Measurements from ENCODE around the gene RB1.

RB1 gene

DNA sequence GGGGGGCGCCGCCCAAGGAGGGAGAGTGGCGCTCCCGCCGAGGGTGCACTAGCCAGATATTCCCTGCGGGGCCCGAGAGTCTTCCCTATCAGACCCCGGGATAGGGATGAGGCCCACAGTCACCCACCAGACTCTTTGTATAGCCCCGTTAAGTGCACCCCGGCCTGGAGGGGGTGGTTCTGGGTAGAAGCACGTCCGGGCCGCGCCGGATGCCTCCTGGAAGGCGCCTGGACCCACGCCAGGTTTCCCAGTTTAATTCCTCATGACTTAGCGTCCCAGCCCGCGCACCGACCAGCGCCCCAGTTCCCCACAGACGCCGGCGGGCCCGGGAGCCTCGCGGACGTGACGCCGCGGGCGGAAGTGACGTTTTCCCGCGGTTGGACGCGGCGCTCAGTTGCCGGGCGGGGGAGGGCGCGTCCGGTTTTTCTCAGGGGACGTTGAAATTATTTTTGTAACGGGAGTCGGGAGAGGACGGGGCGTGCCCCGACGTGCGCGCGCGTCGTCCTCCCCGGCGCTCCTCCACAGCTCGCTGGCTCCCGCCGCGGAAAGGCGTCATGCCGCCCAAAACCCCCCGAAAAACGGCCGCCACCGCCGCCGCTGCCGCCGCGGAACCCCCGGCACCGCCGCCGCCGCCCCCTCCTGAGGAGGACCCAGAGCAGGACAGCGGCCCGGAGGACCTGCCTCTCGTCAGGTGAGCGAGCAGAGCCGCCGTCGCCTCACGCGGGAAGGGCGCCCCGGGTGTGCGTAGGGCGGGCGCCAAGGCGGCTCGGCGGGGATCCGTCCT is at the start of gene RB1:
Gene RB1, plus strand, starts transcription at position 393 of the 784 bp plus-strand sequence. Its CDS starts 162 bp downstream, at position 555.
- peak; percentile 94 for DNase-seq

DNA sequence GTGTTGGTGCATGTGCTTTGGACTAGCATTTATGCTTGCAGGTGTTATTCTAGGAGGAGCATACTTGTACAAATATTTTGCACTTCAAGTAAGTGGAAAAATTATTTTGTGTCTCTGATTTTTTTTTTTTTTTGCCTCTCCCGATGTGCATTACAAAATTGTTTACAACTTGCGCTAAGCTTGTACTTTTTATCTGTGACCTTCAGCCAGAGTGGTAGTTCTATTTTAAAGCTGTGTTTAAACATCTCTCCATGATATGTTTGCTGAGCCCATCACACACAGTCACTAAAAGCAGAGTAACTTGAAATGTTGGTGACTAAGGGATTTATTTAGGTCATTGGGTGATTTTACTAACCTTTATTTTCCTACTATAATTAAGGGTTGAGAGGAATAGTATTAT is 49.7 kb upstream of the RB1 start:
- DNase-seq = no peak

DNA sequence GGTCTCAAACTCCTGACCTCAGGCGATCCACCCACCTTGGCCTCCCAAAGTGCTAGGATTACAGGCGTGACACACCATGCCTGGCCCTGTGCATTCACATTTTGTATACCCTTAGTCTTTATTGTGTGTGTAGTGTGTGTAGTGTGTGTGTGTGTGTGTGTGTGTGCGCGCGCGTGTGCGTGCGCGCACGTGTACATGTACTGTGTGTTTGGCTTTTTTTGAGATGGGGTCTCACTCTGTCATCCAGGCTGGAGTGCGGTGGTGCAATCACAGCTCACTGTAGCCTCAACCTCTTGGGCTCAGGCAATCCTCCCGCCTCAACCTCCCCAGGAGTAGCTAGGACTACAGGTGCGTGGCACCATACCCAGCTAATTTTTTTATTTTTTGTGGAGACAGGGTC is 48.5 kb upstream of the RB1 start:
- DNase-seq = no peak

DNA sequence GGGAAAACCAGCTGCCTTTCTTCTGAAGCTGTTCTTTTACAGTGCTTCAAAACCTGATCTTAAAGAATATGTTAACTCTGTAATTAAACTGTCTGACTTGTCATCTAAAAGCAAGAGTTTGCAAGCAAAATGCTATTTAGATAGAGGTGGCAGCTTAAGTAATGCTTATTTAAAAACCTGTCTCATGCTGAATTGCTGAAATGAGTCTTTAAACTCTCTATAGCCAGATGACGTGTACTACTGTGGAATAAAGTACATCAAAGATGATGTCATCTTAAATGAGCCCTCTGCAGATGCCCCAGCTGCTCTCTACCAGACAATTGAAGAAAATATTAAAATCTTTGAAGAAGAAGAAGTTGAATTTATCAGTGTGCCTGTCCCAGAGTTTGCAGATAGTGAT is 47.6 kb upstream of the RB1 start:
- DNase-seq = no peak

DNA sequence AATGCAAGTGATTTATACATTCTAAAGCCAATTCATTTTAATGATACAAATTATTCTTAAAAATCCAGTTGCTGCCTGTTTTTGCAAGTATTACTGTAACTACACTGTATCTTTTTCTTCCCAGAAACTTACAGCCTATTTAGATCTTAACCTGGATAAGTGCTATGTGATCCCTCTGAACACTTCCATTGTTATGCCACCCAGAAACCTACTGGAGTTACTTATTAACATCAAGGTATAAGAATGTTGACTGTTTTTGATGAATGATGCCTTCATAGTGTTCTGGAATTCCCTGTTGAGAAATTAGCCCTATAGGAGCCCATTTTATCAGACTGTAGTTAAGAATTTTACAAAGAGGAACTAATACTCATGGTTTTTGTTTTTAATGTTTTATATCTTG is 45.5 kb upstream of the RB1 start:
- DNase-seq = no peak

DNA sequence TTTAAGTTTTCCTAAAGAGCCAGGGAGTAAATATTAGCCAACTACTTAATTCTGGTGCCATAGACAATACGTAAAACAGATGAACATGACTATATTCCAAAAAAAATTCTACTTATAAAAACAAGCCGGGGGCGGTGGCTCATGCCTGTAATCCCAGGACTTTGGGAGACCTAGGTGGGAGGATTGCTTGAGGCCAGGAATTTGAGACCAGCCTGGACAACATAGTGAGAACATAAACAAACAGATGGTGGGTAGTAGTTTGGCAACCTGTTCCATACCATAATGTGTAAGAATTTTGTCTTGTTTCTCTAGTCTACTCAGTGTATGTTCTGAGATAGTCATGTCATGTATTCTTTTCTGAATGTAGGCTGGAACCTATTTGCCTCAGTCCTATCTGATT is 45.1 kb upstream of the RB1 start:
- DNase-seq = no peak

DNA sequence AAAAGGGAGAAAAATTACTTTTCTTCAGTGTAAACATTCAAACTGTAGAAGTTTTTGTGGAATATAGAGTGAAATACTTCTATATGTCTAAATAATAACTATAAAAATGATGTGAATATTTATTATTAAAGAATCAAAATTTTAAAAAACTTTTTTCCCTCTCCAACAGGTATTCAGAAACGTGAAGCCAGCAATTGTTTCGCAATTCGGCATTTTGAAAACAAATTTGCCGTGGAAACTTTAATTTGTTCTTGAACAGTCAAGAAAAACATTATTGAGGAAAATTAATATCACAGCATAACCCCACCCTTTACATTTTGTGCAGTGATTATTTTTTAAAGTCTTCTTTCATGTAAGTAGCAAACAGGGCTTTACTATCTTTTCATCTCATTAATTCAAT is 42.6 kb upstream of the RB1 start:
- DNase-seq = no peak

DNA sequence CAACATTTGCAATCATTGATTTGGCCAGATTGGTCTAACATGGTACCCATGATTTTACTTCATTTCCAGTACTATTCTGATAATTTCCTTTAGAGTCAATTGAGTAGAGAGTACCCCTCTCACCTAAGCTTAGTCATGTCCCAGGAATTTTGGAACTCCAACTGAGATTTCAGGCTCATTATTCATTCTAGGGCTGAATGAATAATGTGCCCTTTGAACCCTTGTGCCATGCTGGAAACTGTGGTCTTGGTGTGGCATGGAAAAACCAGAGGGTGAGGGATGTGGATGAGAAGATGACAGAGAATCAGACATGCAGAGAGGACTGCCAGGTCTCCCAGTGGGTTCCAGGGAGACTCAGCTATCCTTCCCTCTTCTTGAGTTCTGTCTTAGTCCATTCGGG is 40.4 kb upstream of the RB1 start:
- DNase-seq = no peak

DNA sequence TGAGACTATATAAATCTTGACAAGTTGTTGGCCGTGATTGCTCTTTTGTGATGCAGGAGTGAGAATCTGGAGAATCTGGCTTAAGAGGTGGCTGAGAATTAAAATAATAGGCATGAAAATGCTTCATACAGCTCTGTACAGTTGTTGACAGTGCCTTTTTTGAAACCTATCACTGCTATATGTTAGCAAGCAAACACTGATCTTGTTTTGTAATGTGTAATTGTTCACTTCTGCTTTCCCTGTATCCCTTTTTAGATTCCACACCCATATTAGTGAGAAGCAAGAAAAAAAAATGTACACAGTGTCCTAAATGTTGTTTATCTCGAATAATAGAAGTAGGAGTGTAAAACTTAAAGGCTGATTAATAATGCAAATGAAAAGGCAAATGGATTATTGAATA is 39.5 kb upstream of the RB1 start:
- DNase-seq = no peak

DNA sequence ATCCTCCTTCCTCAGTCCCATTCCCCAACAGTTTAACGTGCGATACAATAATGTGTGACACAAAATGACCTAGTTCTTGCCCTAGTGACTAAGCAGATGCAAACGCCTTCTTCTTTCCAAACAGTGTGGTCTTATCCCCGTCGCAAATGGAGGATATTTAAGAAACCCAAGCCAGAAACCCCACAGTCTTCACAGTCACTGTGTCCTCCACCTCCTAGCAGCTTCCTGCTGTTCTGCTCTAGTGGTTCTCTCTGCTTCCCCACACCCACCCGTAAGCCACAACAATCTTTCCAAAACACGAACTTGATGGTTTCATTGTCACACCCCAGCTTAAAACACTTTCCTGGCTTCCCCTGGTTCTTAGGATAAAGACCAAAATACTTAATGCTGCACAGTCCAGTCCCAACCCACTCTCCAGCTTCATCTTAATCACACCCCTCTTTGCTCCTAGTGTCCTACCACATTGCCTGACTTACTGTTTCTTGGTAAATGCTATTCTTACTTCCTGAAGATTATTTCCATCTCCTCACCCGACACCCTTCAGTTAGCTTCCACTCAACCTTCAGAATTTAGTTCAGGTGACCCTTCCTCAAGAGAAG is 38.2 kb upstream of the RB1 start:
- no peak for DNase-seq

DNA sequence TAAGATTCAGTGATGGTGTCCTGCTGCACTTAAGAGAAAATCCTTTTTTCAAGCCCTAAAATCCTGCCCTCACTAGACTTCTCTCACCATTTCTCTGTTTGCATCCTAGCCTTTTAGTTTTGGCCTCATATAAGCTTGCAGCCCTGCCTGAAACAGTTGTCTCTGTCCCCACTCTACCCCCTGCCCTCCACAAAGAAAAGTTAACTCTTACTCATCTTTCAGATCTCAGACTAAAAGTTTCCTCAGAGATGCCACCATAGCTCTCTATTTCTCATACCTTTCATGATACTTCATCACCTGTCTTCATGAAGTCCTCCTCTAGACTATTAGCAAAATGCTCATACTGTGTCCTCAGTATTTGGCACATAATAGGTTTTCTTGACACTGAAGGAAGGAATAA is 37.4 kb upstream of the RB1 start:
- DNase-seq = no peak

DNA sequence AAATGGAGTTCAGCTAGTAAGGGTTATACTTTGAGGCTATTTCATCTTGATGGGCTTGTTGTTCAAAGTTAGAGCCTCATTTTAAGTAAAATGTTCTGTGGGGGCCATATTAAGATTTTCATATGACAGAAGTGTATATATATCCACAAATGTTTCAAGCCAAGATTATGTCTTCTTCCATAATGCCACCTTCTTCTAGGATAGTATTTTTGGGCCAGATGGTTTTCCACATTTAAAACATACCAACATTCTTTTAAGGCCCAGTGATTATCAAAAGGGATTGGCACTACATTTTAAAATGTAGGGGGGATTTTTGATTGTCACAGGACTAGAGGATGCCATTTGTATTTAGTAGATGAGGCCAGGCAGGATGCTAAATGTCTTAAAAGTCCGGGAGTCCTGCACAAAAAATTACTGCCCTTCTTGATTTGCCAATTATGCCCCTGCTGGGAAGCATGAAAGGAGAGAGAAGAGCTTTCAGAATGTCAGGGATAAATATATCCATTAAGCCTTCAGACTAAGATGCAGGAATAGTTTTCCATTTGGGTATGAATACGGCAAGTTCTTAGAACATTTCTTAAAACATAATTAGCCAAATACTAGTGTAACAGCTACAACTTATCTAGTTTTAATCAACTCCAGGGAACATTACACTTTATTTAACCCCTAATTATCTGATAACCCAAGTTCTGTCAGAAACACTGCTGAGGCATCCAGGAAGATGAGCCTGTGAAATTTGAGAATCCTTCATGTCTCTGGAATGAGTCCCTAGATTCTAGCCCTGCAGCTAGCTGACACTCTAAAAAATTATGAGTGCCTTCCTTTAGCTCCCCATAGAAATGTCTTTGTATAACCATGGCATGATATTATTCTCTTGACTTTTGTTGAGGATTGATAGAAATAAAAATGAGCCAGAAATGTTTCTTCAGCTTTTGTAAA is 36.6 kb upstream of the RB1 start:
- DNase-seq = peak; percentile 7

DNA sequence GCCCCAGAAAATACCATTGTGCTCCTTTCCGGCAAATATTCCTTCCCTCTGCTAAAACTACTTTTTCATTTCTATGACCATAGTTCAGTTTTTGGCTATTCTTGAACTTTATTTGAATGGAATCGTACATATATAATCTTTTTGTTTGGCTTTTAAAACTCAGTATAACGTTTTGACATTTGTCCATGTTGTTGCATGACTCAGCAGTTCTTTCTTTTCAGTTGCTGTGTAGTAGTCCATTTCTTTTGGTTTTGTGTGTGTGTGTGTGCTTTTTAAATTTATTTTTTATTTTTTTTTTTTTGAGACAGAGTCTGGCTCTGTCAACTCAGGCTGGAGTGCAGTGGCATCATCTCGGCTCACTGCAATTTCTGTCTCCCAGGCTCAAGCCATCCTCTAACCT is 35.5 kb upstream of the RB1 start:
- no peak for DNase-seq

DNA sequence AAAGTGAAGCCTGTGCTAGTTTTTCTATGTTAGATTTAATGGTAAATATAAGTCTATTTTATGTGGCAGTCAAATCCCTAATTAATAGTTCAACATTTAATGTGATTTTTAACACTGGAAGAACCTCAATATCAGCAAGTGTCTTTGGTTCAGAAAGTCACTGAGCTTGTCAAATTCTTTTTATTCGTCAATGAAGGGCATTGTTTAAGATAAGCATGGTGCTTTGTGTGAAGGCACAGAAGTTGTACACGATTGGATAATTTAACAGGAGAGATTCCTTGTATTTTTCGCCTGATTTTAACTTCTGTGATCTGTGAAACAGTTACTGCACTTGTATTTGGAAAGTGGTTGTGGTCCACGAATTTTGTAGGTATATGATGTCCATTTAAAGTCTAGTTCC is 30.2 kb upstream of the RB1 start:
- no peak for DNase-seq

DNA sequence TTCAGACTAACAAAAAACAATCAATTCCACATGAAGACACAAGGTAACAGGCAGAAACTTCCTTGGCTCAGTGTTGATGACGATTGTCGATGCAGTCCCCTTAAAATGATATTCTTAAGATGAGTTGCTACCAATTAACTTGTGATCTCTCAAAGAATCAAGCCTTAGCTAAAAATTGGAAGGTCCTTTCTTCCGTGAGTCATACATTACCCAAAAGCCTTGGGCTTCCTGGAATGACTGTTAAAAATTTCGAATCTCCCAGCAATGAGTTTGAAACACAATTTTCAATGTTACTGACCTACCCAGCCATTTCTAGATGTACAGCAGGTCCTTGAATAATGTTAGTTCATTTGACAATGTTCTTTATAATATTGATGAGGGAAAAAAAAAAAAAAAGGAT is 28.0 kb upstream of the RB1 start:
- no peak for DNase-seq

DNA sequence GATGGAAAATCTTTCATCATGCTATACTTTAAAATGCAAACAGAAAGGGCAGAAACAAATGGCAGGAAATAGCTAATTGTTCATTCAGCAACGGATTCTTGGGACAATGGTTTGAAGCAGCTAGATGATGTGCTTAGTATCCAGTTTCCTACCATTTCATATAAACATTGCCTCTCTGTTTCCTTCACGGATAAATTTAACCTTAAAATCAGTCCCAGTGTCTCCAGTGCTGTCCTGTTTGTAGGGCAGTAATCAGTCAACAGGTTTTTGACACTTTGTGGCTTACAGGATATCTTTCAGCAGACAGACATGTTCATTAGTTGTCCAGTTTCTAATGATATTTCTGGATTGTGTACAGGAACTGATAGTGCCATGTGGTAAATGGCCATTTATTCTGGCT is 24.7 kb upstream of the RB1 start:
- DNase-seq = no peak

DNA sequence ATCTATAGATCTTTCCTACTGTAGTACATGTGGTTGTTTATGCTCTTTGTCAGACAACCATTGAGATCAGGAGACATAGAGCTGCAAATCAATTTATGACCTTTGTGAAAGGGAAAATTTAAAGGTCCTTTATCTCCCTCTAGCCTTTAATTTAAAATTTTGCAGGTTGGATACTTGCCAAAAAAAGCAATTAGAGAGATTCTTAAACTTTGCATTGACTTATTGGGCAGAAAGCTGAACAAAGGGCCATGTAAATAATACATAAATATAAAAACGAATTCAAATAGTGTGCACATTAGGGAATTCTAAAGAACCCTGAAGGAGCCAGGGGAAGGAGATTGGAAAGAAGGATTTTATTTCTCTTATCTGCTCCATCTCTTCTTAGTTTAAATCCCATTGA is 22.0 kb upstream of the RB1 start:
- no peak for DNase-seq

DNA sequence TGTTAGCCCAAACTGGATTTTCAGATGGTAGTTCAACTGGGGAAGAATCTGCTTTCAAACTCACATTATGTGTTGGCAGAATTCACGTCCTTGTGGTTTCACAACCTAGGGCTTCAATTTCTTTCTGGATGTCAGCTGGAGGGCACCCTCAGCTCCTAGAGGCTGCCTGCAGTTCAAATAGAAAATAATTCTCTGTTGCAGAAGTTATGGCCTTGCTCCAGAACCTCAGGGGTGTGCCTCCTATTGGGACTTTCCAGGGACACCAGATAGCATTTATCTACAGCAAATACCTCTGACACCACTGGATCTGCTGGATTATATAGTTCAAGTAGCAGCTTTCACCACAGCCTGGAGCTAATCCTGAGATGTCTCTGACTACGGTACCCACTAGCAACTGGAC is 11.8 kb upstream of the RB1 start:
- DNase-seq = no peak

DNA sequence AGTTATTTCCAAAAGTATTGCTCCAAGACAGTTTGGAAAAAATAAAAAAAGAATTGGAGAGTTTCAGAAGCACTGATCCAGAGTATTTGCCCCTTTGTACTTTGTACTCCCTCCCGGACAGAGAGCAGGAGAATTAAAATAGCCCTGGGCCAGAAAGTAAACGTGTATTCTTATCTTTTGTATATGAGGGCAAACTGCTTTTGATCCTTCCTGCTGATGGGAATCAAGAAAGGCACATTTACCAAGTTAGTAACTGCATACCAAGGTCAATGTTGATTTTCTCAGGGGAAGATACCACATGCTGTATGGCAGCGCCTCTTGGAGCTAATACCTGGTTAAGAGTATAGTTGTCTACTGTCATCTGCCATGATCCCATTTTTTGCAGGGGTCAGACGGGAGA is 10.9 kb upstream of the RB1 start:
- no peak for DNase-seq

DNA sequence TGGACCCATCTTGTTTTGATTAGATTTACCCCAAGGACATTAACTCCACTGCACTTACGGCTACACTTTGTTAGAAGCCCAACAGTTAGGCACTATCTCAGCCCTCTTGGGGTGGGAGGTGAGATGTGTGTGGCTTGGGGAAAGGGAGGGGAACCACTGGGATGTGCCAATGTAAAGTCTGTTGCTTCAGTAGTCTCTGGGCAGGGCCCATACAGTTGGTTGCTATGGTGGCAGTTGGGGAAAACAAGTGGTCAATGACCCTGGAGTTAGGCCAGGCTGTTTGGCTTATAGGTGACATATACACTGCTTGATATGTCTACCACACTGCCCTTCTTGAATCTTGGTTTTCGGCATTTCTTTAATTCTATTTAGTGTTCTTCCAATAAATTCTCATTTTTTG is 8.9 kb upstream of the RB1 start:
- no peak for DNase-seq

DNA sequence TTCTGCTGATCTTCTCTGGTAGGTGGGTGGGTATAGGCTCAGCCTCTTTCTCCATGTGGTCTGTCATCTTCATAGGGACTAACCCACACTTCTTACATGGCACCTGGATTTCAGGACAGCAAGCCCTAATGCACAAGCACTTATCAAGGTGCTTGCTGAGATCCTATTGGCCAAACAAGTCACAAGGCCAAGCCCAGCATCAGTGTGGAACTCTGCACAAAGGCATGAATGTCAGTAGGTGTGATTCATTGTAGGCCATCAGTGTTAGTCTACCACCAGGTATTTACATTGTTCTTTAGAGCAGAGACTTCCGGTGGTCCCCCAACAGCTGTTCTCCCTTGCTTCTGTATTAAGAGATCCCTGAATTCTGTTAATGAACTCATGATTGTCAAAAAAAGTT is 8.3 kb upstream of the RB1 start:
- no peak for DNase-seq

DNA sequence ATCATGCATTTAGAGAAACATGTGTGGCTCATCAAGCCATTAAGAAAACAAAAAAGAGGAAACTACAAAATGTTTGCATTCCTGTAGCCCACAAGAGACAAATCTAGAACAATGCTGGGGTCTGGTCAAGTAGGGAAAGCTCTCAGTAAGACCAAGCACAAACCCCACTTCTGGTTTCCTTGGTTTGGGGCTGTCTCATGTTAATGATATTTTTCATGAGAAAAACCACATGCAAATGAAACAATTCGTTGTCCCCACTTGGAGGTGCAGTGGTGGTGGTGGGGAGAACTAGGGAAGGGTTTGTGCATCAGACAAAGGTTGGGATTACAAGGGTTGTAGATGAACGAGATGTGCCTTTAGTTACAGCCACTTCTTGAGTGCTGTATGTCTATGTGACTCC is 7.0 kb upstream of the RB1 start:
- no peak for DNase-seq

DNA sequence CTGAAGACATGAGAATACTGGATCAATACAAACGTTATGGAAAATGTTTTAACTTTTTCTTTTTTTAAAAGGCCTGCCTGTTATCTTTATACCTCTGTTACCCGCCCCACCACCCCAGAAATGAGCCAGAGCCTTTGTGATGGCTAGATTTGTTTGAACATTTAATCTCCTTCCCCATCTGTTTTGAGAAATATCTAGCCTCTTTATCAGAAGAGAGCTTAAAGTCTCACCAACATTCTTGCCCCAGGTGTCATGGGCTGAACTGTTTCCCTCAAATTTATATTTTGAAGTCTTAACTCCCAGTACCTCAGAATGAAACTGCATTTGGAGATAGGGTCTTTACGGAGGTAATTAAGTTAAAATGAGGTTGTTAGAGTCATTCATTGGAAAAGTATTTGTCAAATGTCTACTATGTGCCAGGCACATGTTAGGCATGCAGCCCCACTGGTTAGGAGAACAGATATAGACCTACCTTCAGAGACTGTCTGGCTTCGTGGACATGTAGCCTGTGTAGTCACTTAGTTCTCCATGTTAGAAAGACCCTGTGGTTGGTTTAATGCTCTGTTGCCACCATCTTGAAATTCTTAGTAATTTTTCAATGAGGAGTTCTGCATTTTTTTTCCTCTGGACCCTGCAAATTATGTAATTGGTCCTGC is 6.3 kb upstream of the RB1 start:
- DNase-seq = no peak

All from fibroblast of skin of right biceps (primary cell).